ENCODE results near the gene SIPA1L3.
A peak's percentile ranks its signal among the peaks of the same experiment; 100 is the strongest.

Gene SIPA1L3

GRCh38 chr19:37987356-37988332, 80.6 kb downstream of the SIPA1L3 start:
- H3K4me1 Mint-ChIP-seq (ENCODE audit: low read depth): peaks cover 28% of the 10 kb centered on the region
- no peaks in the 10 kb centered on the region for H3K27me3 Mint-ChIP-seq
- no peaks in the 10 kb centered on the region for H3K9me3 Mint-ChIP-seq
- no peak overlapping the region for H3K27ac Mint-ChIP-seq
- no peaks in the 10 kb centered on the region for H3K36me3 Mint-ChIP-seq (ENCODE audit: low read depth)
- no peak overlapping the region for H3K4me3 Mint-ChIP-seq

- H3K27me3 Mint-ChIP-seq: no peaks in the 10 kb centered on the region
- H3K27ac Mint-ChIP-seq: no peak overlapping the region
- peaks cover 1% of the 10 kb centered on the region for H3K36me3 Mint-ChIP-seq (ENCODE audit: low read depth)
- H3K9me3 Mint-ChIP-seq: no peaks in the 10 kb centered on the region
- H3K4me3 Mint-ChIP-seq: no peak overlapping the region
- peaks cover 28% of the 10 kb centered on the region for H3K4me1 Mint-ChIP-seq (ENCODE audit: low read depth)
These were observed 82.0 kb downstream of the SIPA1L3 start for GRCh38 chr19:37988758-37989635.

- Mint-ChIP-seq H3K36me3 (ENCODE audit: low read depth) (peaks cover 6% of the 10 kb centered on the region), H3K4me3 (no peak overlapping the region), H3K4me1 (ENCODE audit: low read depth) (peaks cover 28% of the 10 kb centered on the region), H3K27ac (no peak overlapping the region), H3K9me3 (no peaks in the 10 kb centered on the region), H3K27me3 (no peaks in the 10 kb centered on the region)
These were observed 82.8 kb downstream of the SIPA1L3 start for GRCh38 chr19:37989855-37990254.

- no peaks in the 10 kb centered on the region for H3K9me3 Mint-ChIP-seq
- no peak overlapping the region for H3K4me3 Mint-ChIP-seq
- H3K36me3 Mint-ChIP-seq (ENCODE audit: low read depth): peaks cover 6% of the 10 kb centered on the region
- H3K27me3 Mint-ChIP-seq: no peaks in the 10 kb centered on the region
- no peak overlapping the region for H3K27ac Mint-ChIP-seq
- H3K4me1 Mint-ChIP-seq (ENCODE audit: low read depth): peaks cover 26% of the 10 kb centered on the region
These were observed 83.4 kb downstream of the SIPA1L3 start for GRCh38 chr19:37990362-37990761.

GRCh38 chr19:37991176-37991835, 84.3 kb downstream of the SIPA1L3 start:
- Mint-ChIP-seq H3K9me3 (no peaks in the 10 kb centered on the region), H3K27ac (no peak overlapping the region), H3K36me3 (ENCODE audit: low read depth) (peaks cover 6% of the 10 kb centered on the region), H3K4me1 (ENCODE audit: low read depth) (peaks cover 21% of the 10 kb centered on the region), H3K27me3 (no peaks in the 10 kb centered on the region), H3K4me3 (no peak overlapping the region)

- Mint-ChIP-seq H3K27ac (no peak overlapping the region), H3K4me1 (ENCODE audit: low read depth) (peaks cover 15% of the 10 kb centered on the region)
These were observed 84.8 kb downstream of the SIPA1L3 start for GRCh38 chr19:37991841-37992248.

GRCh38 chr19:37992761-37993160, 85.8 kb downstream of the SIPA1L3 start:
- no peaks in the 10 kb centered on the region for H3K27me3 Mint-ChIP-seq
- H3K4me3 Mint-ChIP-seq: no peak overlapping the region
- H3K4me1 Mint-ChIP-seq (ENCODE audit: low read depth): peaks cover 12% of the 10 kb centered on the region
- no peaks in the 10 kb centered on the region for H3K9me3 Mint-ChIP-seq
- peaks cover 6% of the 10 kb centered on the region for H3K36me3 Mint-ChIP-seq (ENCODE audit: low read depth)
- no peak overlapping the region for H3K27ac Mint-ChIP-seq

More at GRCh38 chr19:37991841-37992248, 84.8 kb downstream of the SIPA1L3 start:
- H3K9me3 Mint-ChIP-seq: no peaks in the 10 kb centered on the region
- no peak overlapping the region for H3K4me3 Mint-ChIP-seq
- no peaks in the 10 kb centered on the region for H3K27me3 Mint-ChIP-seq
- H3K36me3 Mint-ChIP-seq (ENCODE audit: low read depth): peaks cover 6% of the 10 kb centered on the region

GRCh38 chr19:37994823-37995130, 87.8 kb downstream of the SIPA1L3 start:
- H3K36me3 Mint-ChIP-seq (ENCODE audit: low read depth): peaks cover 6% of the 10 kb centered on the region
- H3K27ac Mint-ChIP-seq: no peak overlapping the region
- H3K4me1 Mint-ChIP-seq (ENCODE audit: low read depth): peaks cover 23% of the 10 kb centered on the region
- H3K9me3 Mint-ChIP-seq: no peaks in the 10 kb centered on the region
- H3K4me3 Mint-ChIP-seq: no peak overlapping the region
- H3K27me3 Mint-ChIP-seq: no peaks in the 10 kb centered on the region

- H3K27me3 Mint-ChIP-seq: no peaks in the 10 kb centered on the region
- no peak overlapping the region for H3K27ac Mint-ChIP-seq
- H3K9me3 Mint-ChIP-seq: no peaks in the 10 kb centered on the region
- H3K4me3 Mint-ChIP-seq: no peak overlapping the region
- H3K36me3 Mint-ChIP-seq (ENCODE audit: low read depth): peaks cover 6% of the 10 kb centered on the region
- H3K4me1 Mint-ChIP-seq (ENCODE audit: low read depth): peaks cover 26% of the 10 kb centered on the region
These were observed 88.3 kb downstream of the SIPA1L3 start for GRCh38 chr19:37995346-37995745.

GRCh38 chr19:37997911-37998344, 90.9 kb downstream of the SIPA1L3 start:
- Mint-ChIP-seq H3K4me3 (no peak overlapping the region), H3K9me3 (no peaks in the 10 kb centered on the region), H3K4me1 (ENCODE audit: low read depth) (peaks cover 34% of the 10 kb centered on the region), H3K27ac (peak overlapping the region; percentile 40), H3K27me3 (no peaks in the 10 kb centered on the region), H3K36me3 (ENCODE audit: low read depth) (peaks cover 6% of the 10 kb centered on the region)

GRCh38 chr19:37998801-37999308, 91.8 kb downstream of the SIPA1L3 start:
- no peaks in the 10 kb centered on the region for H3K9me3 Mint-ChIP-seq
- H3K36me3 Mint-ChIP-seq (ENCODE audit: low read depth): peaks cover 6% of the 10 kb centered on the region
- peak overlapping the region; percentile 31 for H3K27ac Mint-ChIP-seq

GRCh38 chr19:37999309-38000213, 92.6 kb downstream of the SIPA1L3 start:
- Mint-ChIP-seq H3K27ac (peak overlapping the region; percentile 31), H3K4me3 (no peak overlapping the region), H3K4me1 (ENCODE audit: low read depth) (peaks cover 34% of the 10 kb centered on the region), H3K9me3 (no peaks in the 10 kb centered on the region), H3K36me3 (ENCODE audit: low read depth) (peaks cover 2% of the 10 kb centered on the region), H3K27me3 (no peaks in the 10 kb centered on the region)

More at GRCh38 chr19:37998801-37999308, 91.8 kb downstream of the SIPA1L3 start:
- Mint-ChIP-seq H3K4me1 (ENCODE audit: low read depth) (peaks cover 34% of the 10 kb centered on the region), H3K27me3 (no peaks in the 10 kb centered on the region), H3K4me3 (no peak overlapping the region)

- Mint-ChIP-seq H3K27me3 (no peaks in the 10 kb centered on the region), H3K4me1 (ENCODE audit: low read depth) (peaks cover 43% of the 10 kb centered on the region), H3K27ac (no peak overlapping the region), H3K9me3 (no peaks in the 10 kb centered on the region), H3K4me3 (no peak overlapping the region), H3K36me3 (ENCODE audit: low read depth) (no peaks in the 10 kb centered on the region)
These were observed 94.3 kb downstream of the SIPA1L3 start for GRCh38 chr19:38001158-38001781.

All from stimulated activated naive CD8-positive, alpha-beta T cell treated with anti-CD3 and anti-CD28 coated beads, Interleukin-15, Interleukin-2, amounts not matched to agents 100 ng/mL and 50 ng/mL, for 24 hours (primary cell).